Limb (tissue), 2 donors: ENCODE data around the gene CNR2.
A peak's percentile ranks its signal among the peaks of the same experiment; 100 is the strongest.
"Not testable (repeated sequence)": the region's sequence is repeated elsewhere in the genome, so short reads cannot be mapped to it uniquely, and the experiment has no call there.

ENCODE experiments used
- DNase-seq, 2 donors: peaks; one replicate each; pipeline ENCODE4 v3.0.0-alpha.2; 2016; ENCODE audit errors: extremely low spot score in 2 of 2

The CNR2 gene

DNA sequence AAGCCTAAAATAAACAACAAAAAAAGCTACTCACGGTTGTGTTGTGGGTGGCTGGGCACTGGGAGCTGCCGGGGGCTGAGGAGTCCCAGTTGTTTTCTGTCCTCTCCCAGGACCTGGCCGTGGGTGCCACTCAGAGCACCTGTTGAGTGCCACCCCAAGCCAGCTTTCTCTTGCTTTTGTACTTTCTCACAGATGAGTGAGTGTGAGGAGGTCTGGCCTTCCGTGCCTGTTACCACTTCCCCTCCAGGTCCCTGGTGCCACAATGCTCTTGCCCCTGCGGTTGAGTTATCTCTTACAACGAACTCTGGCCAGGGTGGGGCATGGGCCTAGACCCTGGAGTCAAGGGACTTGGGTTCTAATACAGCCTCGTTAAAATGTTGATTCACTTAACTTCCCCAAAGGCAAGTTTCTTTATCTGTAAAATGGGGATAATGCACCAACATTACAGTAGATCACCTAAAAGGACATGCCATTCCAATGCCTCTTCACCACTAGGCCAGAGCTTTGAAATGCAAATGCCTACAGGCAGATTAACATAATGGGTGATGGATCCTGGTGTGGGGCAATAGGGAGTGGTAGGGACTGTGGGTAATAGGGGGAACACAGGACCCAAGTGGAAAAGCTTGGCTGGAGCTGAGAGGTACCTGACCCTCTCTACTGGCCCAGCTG is at the start of gene CNR2:
Gene CNR2, minus strand, starts transcription at position 151 of the 669 bp plus-strand sequence. CDS start 37,745 bp downstream, outside the sequence.
- DNase-seq = no peak

DNA sequence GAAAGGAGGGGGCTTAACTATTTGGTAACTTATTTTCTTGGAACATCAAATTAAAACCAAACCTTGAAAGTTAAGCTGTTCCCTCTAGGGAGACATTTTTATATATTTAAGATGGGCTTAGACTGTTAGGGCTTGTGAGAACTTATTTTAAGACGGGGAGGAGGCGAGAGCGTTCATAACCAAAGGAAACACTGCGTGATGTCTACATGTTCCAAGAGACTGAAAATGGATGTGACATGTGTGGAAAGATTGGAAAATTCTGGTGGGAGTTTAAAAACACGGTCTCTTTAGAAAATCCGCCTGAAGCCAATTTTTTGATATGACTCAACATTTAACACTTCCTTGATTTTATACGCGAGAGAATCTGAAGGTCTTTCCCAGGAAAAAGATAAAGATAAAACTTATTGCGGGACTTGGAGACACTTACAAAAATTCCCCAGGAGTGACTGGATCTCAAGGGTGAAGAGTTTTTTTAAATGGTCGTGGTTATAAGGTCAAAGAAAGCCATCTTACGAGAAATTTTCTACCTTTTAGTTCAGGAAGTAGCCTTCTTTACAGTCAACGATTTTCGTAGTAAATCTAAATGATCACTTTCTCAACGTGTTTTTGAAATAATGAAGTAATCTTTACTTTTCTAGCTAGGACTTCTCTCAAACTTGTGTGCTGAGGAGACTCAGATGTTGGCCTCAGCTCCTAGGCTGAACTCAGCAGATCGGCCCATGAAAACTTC is 47.3 kb upstream of the CNR2 start:
- no peak for DNase-seq

DNA sequence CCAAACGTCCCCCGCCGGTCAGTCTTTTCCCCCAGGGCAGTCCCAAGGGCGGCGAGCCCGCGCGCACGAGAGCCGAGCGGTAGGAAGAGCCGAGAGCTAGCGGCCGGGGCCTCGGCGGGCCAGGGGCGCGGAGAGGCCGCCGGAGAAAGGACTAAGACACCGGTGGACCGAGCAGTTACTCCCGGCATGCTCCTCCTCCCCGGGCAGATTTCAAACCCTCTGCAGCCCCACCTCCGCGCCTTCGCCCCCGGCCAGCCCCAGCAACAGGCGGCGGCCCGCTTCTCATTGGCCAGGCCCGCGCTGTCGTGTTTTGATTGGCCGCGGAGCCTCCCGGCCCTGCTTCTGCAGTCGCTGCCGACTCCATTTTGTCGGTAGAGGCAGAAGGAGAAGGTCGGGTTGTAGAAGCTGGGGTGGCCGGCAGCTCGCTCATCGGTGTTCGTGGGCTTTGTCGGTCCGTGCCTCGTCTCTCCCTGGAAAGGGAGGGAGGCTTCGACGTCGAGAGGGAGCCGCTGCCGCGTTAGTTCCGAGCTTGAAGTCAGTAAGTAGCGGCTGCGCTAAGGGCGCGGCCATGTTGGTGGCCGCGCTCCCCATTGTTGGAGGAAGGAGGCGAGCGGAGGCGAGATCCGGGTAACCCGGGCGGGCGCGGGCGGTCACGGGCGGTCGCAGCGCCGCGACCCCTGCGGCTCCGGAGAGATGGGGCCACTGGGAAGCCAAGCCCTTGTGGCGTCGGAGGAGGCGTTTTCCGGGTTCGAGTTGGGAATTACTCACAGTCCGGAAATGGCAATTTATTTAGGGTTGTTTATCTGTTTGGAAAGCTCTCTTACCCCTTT is 46.5 kb upstream of the CNR2 start, which contains the start of gene PNRC2:
Gene PNRC2, plus strand, starts transcription at position 368 of the 830 bp plus-strand sequence. CDS start 1,630 bp downstream, outside the sequence.
- peak; percentile 96 to 99 for DNase-seq

DNA sequence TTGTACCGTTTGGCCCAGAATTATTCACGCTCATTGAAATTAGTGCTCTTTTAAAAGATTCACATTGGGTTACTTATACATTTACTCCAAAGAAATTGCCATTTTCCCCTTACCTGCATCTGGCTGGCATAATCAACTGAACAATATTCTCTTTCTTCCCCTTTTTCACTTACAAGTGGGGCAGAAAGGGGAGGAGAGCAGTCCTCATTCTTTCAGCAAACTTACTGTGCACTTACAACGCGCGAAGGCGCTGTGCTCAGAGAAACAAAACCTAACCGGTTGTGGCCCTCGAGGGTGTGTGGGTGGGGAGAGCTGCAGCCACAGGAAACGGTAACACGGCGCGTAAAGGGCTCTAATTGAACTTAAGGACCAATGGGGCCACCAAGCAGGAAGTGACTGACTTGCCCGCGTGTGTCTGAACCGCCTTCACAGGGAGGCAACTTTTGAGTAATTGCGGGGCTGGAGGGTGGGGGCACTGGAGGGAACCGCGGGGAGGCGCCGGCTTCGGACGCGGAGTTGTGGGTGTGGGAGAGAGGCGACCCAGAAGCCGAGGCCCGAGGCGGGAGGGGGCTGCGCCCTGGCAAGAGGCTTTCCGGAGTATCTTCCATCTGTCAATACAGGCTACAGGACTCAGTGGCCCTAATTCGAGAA is 45.8 kb upstream of the CNR2 start:
- DNase-seq = peak in 1 of 2 donors; percentile 90

DNA sequence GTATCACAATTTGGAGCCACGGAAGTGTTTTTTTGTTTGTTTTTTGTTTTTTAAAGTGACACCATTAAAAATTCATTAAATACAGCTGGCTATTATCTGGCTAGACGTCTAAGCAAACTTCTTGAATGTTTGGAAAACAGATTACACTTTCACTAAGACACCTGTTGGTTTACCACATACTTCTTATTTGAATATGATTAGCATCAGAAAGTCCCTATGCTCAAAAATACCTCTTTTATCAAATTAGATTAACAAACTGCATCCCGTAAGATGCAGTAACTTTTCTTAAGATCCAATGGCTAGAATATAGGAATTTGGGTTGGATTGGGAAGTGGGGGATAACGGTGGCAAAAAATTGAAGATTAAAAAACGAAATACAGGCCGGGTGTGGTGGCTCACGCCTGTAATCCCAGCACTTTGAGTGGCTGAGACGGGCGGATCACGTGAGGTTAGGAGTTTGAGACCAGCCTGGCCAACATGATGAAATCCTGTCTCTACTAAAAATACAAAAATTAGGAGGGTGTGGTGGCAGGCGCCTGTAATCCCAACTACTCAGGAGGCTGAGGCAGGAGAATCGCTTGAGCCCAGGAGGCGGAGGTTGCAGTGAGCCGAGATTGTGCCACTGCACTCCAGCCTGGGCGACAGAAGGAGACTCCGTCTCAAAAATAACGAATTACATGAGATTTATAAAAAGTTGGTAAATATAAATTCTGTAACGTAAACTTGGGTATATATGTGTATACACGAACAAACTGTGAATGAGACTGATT is 45.1 kb upstream of the CNR2 start:
- not testable (repeated sequence) for DNase-seq

DNA sequence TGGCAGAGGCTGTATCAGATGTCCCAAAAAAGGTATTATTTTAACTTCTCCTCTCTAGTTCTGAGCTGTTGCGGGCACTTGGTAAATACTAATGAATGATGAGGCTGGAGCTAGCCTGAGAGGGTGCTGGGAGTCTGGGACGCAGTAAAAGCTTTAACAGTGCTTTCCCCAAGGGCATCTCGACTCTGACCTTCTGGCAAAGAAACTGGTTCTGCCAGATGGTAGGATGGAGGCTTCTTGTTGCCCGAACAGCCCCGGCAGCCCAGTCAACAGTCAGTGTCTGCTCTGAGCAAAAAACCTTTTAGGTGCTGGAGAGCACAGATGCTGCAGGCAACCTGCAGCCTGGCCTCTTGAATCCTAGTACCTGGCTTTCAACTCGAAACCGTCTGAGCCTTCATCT is 43.9 kb upstream of the CNR2 start:
- no peak for DNase-seq

DNA sequence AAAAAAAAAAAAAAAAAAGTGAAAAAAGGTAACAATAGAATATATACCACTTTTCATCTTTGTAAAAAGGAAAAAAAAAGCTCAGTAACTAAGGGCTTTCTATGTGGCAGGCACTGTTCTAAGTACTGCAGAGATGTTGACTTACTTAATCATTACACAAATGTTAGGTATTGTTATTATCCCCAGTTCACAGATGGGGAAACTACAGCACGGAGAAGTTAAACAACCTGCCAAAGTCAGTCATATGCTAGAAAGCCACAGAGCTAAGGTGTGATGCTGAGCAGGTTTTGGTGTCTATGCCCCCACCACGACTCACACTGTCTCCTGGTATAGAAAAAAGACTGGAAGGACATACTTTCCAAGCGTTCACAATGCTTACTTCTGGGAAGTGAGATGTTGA is 39.9 kb upstream of the CNR2 start:
- DNase-seq = no peak

DNA sequence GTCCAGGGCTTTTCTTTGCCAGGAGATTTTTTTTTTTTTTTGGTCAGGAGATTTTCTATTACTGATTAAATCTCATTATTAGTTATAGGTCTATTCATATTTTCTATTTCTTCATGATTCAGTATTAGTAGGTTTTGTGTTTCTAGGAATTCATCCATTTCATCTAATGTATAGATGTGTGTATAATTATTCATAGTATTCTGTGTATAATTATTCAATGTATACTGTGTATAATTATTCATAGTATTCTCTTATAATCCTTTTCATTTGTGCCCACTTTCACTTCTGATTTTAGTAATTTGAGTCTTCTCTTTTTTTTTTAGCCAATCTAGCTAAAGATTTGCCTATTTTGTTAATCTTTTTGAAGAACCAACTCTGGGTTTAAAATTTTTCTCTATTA is 34.2 kb upstream of the CNR2 start:
- DNase-seq = no peak

DNA sequence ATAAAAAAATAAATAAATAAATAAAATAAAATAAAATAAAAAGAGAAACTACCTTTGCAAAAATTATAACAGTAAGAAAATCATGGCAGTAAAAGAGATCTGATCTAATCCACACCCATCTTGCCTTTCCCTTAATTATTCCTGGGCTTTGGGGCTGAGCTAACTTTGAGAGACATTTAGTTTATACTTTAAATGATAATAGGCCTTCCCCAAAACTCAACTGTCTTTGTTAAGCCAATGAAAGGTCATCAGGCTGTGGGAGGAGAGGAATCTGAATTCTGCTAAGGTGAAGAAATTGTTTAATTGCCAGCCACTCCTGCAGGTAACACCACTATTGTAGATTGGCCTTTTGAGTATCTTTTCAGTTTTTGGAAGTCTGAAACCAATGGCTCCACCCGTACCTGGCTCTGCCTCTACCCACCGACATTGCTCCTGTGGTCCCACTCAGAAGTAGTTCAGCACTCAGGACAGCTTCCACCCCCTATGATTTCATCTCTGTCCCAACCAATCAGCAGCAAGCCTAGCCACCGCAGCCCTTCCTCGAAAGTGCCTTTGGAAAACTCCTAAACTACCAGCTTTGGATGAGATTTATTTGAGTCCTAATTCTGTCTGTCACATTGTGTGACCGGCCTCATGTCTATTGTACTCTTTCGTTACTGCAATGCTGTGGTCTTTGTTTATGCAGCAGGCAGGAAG is 23.5 kb upstream of the CNR2 start:
- DNase-seq = no peak

DNA sequence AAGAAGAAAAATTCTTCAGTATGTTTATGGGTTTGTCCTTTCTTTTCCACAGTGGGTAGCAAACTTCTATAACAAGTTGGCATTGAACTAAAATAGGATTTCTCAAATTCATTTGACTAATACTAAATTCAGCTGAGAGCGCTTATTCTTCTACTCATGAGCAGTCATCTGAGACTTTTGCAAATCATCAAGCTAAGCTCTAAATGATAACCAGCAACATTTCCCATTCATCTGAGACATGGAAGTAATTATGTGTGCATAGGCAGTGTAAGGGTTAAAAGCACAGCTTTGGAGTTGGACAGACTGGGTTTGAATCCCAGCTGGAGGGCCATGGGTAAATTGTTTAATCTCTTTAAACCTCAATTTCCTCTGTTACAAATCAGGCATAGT is 18.3 kb upstream of the CNR2 start:
- no peak for DNase-seq

DNA sequence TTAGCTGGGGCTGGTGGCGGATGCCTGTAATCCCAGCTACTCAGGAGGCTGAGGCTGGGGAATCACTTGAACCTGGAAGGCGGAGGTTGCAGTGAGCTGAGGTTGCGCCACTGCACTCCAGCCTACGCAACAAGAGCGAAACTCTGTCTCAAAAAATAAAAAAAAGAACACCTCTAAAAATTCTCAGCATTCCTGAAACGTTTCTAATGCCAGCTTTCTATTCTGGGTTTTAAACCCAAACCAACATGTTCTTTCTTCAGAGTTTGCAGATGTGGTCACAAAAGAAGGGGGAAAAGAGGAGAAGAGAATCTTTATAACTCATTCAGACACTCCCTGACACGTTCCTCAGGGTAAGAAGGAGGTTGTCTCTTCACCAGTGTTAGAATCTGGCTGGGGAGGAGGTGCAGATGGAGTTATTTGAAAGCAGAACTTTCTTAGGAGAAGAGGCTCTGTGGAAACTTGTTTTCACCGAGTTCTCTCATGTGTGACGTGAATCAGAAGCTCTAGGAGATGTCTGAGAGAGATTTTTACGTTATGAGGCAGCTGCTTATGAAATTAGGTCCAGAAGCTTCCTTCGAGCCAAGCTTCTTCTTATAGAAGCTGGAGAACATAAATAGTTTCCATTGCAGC is 17.8 kb upstream of the CNR2 start:
- DNase-seq = peak in 1 of 2 donors; percentile 75

DNA sequence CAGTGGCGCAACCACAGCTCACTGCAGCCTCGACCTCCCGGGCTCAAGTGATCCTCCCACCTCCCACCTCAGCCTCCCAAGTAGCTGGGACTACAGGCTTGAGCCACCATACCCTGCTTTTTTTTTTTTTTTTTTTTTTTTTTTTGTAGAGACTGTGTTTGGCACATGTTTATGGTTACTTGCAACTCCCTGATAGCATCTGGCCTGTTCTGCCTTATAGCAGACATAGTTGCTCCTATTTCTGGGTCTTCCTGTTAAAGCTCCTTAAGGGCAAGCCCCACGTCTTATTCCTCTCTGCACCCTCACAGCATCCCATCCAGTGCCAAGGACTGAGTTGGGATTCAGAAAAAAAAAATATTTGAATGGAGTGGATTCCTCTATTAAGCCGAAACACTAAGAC is 17.1 kb upstream of the CNR2 start:
- DNase-seq = no peak

DNA sequence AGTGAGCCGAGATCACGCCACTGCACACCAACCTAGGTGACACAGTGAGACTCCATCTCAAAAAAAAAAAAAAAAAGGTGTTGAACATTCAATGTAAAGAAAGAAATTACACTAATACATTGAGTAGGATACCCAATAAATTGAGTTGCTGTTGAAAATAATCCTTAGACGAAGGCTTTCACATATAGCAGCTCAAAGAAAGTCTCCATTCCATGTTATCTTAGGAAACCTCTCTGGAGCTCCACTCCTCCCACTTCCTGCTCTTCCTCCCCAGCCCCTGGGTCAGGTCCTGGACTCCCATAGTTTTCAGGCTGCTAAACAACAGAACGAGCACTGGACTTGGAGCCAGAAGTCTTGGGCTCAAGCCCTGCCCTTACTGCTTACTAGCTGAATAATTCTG is 15.6 kb upstream of the CNR2 start:
- DNase-seq = no peak

DNA sequence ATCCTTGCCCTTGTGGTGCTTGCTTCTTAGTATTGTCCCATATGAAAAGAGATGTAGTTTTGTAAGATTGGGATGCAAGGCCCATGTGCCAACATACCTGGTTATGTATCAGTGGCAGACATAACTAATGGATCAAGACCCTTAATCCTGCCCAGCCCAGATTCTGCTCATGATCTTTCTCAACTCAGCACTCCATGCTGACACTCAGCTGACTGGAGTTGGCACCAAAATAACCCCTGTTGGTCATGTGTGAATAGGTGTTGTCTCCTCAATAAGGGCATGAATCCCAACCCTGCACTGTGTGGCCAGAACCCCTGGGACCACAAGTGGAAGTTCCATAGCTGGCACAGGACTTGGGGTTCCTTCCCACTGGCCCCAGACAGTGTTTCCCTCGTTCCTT is 13.9 kb upstream of the CNR2 start:
- DNase-seq = no peak

DNA sequence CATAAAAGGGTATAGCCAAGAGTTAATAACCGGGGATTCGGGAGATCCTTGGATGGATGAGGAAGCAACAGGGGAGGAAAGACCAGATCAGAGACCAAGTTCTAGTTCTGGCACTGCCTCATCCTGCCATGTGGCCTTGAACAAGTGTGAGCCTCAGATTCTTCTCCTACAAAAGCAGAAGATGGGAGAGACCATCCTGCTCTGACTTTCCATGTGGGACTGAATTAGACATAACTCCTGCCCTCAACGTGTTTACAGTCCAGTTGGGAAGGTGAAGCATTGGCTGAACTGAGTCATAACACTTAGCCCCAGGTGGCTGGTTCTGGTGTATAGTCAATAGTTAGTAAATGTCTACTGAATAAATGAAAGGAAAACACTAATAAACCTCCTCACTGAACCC is 12.1 kb upstream of the CNR2 start:
- no peak for DNase-seq

DNA sequence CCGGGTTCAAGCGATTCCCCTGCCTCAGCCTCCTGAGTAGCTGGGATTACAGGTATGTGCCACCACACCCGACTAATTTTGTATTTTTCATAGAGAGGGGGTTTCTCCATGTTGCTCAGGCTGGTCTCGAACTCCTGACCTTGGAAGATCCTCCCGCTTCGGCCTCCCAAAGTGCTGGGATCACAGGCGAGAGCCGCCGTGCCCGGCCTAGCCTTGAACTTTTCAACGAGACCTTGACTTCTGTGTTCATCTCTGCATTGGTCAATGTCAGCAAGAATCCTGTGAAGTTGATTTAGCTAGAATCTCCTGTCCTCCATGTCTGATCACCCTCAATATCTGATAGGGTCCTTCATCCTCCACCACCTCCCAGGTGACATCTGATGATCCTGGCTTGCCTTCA is 11.4 kb upstream of the CNR2 start:
- DNase-seq = no peak

DNA sequence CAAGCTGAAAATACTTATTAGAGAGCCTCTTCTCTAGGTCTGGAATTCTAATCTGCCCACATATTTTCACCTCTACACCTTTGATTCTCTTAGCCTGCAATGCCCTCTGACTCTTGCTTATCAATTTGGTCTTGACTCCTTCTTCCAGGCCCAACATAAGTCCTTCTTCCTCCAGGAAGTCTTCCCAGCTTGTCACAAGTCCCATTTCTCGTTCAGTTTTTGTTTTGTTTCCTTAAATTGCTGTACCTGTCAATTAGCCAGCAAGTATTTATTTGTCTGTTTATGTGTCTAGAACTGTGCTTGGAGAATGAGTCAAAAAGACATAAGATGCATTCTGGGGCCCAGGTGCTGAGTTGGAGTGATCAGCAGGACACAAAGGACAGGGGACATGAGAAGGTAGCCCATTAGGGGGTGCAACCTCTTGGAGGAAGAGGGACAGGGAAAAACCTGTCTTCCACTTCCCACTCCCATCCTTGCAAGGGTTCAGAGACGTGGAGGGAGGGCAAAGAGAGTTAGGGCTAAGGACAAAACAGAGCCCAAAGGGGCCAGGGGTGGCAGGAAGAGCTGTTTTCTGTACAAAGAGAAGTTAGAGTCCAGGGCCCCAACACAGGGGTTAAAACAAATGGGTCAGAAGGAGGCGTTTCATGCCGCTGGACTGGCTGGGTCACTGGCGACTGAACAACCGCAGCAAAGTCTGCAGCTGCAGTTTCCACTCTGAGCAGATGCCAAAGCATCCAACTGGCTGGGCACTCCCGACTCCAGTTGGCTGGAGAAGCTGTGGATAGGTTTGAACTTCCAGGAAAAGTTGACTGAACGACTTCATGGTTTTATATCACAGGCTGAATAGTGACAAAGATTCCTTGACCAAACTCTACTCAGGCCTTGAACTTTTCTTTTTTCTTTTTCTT is 10.7 kb upstream of the CNR2 start:
- no peak for DNase-seq

DNA sequence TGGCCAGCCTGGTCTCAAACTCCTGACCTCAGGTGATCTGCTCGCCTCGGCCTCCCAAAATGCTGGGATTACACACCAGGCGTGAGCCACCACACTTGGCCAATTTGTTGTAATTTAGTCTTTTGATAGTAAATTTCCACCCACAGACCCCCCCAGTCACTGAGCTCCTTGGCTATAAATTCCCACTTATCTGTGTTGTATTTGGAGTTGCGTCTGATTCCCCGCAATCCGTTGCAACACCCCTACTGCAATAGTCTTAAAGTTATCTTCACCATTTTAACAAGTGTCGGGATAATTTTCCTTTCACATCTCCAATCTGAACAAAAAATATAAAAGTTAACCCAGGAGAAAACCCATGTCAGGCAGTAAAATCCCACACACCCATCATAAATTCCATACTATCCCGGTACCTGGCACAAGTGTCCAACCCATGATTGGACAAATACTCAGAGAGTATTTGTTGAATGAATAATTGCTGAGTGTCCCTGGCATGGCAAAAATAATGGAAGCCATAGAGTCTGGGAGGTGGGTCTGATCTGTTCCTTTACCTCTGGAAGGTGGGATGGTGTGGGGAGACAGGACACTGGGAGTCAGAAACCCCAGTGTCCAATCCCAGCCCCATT is 9.3 kb upstream of the CNR2 start:
- DNase-seq = no peak
